GM10266 (cell line): Measurements from ENCODE around the gene MREG.

Source experiments
- DNase-seq: peaks from one replicate; pipeline ENCODE4 v3.0.0; 2012; ENCODE audit errors: extremely low spot score
- TF ChIP-seq, protein P1 (sequence below): IDR thresholded peaks from 2 replicates; pipeline ENCODE4 v1.5.1; 2012; ENCODE audit warnings: mild to moderate bottlenecking, low read depth; ENCODE audit not compliant: control insufficient read depth, insufficient read depth; ENCODE audit errors: missing control alignments

Gene MREG

DNA sequence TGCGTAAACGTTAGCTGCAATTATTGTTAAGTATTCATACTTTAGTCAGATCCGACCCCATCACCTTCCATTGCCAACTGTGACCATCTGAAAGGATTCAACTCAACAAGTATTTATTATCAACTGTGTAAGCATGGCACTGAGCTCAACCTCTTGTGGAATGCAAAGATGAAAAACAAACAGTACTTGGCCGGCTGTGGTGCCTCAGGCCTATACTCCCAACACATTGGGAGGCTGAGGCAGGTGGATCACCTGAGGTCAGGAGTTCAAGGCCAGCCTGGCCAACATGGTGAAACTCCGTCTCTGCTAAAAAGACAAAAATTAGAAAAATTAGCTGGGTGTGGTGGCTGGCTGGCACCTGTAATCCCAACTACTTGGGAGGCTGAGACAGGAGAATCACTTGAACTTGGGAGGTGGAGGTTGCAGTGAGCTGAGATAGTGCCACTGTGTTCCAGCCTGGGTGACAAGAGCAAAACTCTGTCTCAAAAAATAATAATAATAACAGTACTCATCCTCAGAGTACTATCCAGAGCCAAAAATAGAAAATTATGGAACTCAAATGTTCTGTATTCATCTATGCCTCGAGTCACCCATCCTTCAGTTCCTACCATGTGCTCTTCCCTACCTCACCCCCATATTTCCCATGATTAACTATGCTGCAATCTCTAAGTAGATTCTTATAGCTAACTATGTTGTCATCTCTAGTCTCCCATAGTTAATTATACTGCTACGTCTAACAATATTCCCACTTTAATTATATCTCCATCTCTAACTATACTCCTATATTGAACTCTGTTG, 8.6 kb upstream of the MREG start:
- no peak for DNase-seq
- TF ChIP-seq, protein P1, sequence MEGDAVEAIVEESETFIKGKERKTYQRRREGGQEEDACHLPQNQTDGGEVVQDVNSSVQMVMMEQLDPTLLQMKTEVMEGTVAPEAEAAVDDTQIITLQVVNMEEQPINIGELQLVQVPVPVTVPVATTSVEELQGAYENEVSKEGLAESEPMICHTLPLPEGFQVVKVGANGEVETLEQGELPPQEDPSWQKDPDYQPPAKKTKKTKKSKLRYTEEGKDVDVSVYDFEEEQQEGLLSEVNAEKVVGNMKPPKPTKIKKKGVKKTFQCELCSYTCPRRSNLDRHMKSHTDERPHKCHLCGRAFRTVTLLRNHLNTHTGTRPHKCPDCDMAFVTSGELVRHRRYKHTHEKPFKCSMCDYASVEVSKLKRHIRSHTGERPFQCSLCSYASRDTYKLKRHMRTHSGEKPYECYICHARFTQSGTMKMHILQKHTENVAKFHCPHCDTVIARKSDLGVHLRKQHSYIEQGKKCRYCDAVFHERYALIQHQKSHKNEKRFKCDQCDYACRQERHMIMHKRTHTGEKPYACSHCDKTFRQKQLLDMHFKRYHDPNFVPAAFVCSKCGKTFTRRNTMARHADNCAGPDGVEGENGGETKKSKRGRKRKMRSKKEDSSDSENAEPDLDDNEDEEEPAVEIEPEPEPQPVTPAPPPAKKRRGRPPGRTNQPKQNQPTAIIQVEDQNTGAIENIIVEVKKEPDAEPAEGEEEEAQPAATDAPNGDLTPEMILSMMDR: no peak

DNA sequence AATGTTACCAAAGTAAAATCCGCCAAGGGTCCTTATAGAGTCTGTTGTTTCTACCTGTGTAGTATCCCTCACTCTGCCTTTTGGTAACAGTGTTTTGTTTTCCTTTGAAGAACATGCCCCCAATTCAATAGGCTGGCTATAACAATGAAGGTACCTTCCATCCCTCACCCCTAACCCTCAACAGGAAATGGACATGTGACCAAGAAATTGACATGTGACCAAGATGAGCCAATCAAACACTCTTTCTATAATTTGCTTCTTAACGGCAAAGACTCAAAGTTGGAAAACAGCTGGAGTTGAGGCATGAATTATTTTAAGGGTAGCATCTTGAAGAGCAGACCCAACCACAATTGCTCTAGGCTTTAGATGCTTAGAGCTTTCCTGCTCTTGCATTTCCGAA, 5.4 kb upstream of the MREG start:
- DNase-seq: no peak
- TF ChIP-seq, protein P1: no peak

- TF ChIP-seq, protein P1: no peak
- no peak for DNase-seq
Measured at GRCh38 chr2:216017365-216017764, 4.0 kb upstream of the MREG start.

- TF ChIP-seq, protein P1: no peak
- DNase-seq: no peak
Measured at GRCh38 chr2:216016581-216016980, 3.2 kb upstream of the MREG start.

- TF ChIP-seq, protein P1: no peak
- DNase-seq: peak; percentile 72
Measured at GRCh38 chr2:216015722-216016464, 2.5 kb upstream of the MREG start.

DNA sequence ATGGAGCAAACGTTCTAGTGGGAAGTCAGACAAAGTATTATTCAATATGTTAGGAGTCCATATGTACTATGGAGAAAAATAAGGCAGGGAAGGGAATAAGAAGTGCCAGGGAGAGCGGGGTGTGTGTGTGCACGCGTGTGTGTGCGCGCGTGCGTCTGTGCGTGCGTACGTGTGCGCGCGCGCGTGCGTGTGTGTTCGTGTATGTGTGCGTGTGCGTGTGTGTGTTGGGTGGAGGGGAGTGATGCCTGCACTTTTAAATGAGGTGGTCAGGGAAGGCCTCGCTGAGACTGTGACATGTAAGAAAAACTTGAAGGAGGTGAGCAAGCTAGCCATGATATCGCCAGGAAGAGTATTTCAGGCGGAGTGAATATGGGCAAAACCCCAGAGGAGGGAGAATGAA, 1.6 kb upstream of the MREG start:
- no peak for DNase-seq
- TF ChIP-seq, protein P1: no peak

DNA sequence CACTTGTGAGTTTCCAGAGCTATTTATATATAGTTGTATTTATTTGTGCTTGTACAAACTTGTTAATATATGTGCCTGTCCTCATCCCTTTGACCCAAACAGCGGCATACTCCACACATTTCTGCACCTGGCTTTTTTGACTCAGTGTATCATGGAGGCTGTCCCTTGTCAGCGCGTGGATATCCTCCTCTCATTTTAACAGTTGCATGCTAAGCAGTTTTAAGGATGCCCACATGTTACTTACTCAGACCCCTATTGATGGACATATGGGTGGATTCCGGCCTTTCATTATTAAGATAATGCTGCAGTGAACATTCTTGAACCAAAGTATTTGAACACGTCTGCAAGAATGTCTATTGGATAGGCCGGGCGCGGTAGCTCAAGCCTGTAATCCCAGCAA, 655 bp upstream of the MREG start:
- TF ChIP-seq, protein P1: no peak
- DNase-seq: no peak
